ENCODE data around the gene NAIP.
"Not testable (repeated sequence)": the region's sequence is repeated elsewhere in the genome, so short reads cannot be mapped to it uniquely, and the experiment has no call there.

GRCh38 chr5:71059426-71059825 lies 34.3 kb upstream of the NAIP start:
- not testable (repeated sequence) for TF ChIP-seq CTCF (conservative IDR thresholded peaks at IDR 0.05); EZH2 (IDR thresholded peaks at IDR 0.05; ENCODE audit: low read depth)
